ENCODE results near the gene CADM1. TPM values are rescaled to one million over a fixed set of nuclear protein-coding genes. Genes with fewer than 3 reads are reported as not detected.

CADM1 gene
- polyA plus RNA-seq, 1 donor (not counting 4 experiments of a cell fraction or from before 2014, with no cell fraction given) = 9.5 TPM

- Histone ChIP-seq H3K9me3 (ENCODE audit: control insufficient read depth, low read depth, low read length) (no peaks in the 10 kb centered on the region), H3K4me1 (ENCODE audit: control insufficient read depth, extremely low read depth, insufficient read depth, low read length) (no peaks in the 10 kb centered on the region), H3K36me3 (ENCODE audit: control insufficient read depth in 2 of 2, extremely low read depth in 1 of 2, insufficient read depth in 2 of 2, low read length in 2 of 2) (no peaks in the 10 kb centered on the region), H3K27me3 (ENCODE audit: control insufficient read depth, extremely low read depth, insufficient read depth, low read length) (no peaks in the 10 kb centered on the region), H4K20me1 (ENCODE audit: control insufficient read depth, extremely low read depth, insufficient read depth, low read length) (no peaks in the 10 kb centered on the region), H3K9ac (ENCODE audit: control insufficient read depth, extremely low read depth, insufficient read depth, low read length) (no peak overlapping the region), H3K79me2 (ENCODE audit: control insufficient read depth, insufficient read depth, low read length) (no peaks in the 10 kb centered on the region), H3K27ac (ENCODE audit: control insufficient read depth, insufficient read depth, low read length) (no peak overlapping the region), H3K9me1 (ENCODE audit: control insufficient read depth, extremely low read depth, insufficient read depth, low read length) (no peaks in the 10 kb centered on the region), H2AFZ (ENCODE audit: control insufficient read depth, low read length) (no peak overlapping the region), H3K4me2 (ENCODE audit: control insufficient read depth, extremely low read depth, insufficient read depth, low read depth, low read length) (no peak overlapping the region), H3K4me3 (ENCODE audit: control insufficient read depth in 2 of 3, extremely low read depth in 1 of 3, insufficient read depth in 2 of 3, low read depth in 1 of 3, low read length in 3 of 3) (no peak overlapping the region)
- FAIRE-seq (no peak), DNase-seq (ENCODE audit: low read depth, low spot score) (no peak)
- dilution Hi-C loops (cut with MboI; ENCODE audit: extremely low pct_ligation_motif_present, low sequenced_read_pairs) = no loop called here
- TF ChIP-seq CTCF (optimal IDR thresholded peaks at IDR 0.05 in 1 of 3, IDR thresholded peaks at IDR 0.05 in 1 of 3, conservative IDR thresholded peaks at IDR 0.05 in 1 of 3; ENCODE audit: extremely low read depth in 1 of 3, insufficient read depth in 2 of 3, low read length in 3 of 3) = no peak
- TF ChIP-seq EZH2 (IDR thresholded peaks at IDR 0.05; ENCODE audit: low read length) = no peak
These were observed 124.7 kb downstream of the CADM1 start for GRCh38 chr11:115379528-115379927.

GRCh38 chr11:115378557-115378956 lies 125.7 kb downstream of the CADM1 start:
- Histone ChIP-seq H3K9me3 (ENCODE audit: control insufficient read depth, low read depth, low read length) (no peaks in the 10 kb centered on the region), H3K27me3 (ENCODE audit: control insufficient read depth, extremely low read depth, insufficient read depth, low read length) (no peaks in the 10 kb centered on the region), H3K4me1 (ENCODE audit: control insufficient read depth, extremely low read depth, insufficient read depth, low read length) (no peaks in the 10 kb centered on the region), H3K9me1 (ENCODE audit: control insufficient read depth, extremely low read depth, insufficient read depth, low read length) (no peaks in the 10 kb centered on the region), H2AFZ (ENCODE audit: control insufficient read depth, low read length) (no peak overlapping the region), H3K27ac (ENCODE audit: control insufficient read depth, insufficient read depth, low read length) (no peak overlapping the region), H3K9ac (ENCODE audit: control insufficient read depth, extremely low read depth, insufficient read depth, low read length) (no peak overlapping the region), H3K36me3 (ENCODE audit: control insufficient read depth in 2 of 2, extremely low read depth in 1 of 2, insufficient read depth in 2 of 2, low read length in 2 of 2) (no peaks in the 10 kb centered on the region), H4K20me1 (ENCODE audit: control insufficient read depth, extremely low read depth, insufficient read depth, low read length) (no peaks in the 10 kb centered on the region), H3K4me2 (ENCODE audit: control insufficient read depth, extremely low read depth, insufficient read depth, low read depth, low read length) (no peak overlapping the region), H3K79me2 (ENCODE audit: control insufficient read depth, insufficient read depth, low read length) (no peaks in the 10 kb centered on the region), H3K4me3 (ENCODE audit: control insufficient read depth in 2 of 3, extremely low read depth in 1 of 3, insufficient read depth in 2 of 3, low read depth in 1 of 3, low read length in 3 of 3) (no peak overlapping the region)
- FAIRE-seq (no peak), DNase-seq (ENCODE audit: low read depth, low spot score) (no peak)
- no peak for TF ChIP-seq EZH2 (IDR thresholded peaks at IDR 0.05; ENCODE audit: low read length)
- no peak for TF ChIP-seq CTCF (optimal IDR thresholded peaks at IDR 0.05 in 1 of 3, IDR thresholded peaks at IDR 0.05 in 1 of 3, conservative IDR thresholded peaks at IDR 0.05 in 1 of 3; ENCODE audit: extremely low read depth in 1 of 3, insufficient read depth in 2 of 3, low read length in 3 of 3)
- dilution Hi-C loops (cut with MboI; ENCODE audit: extremely low pct_ligation_motif_present, low sequenced_read_pairs) = no loop called here

All from keratinocyte (primary cell).